GM15510 (cell line): ENCODE measurements around the gene AADAT.

Experiments
- POLR2A ChIP-seq: IDR thresholded peaks from 3 replicates; pipeline ENCODE4 v1.6.1; 2011; ENCODE audit warnings: borderline replicate concordance; ENCODE audit not compliant: insufficient read length; ENCODE audit errors: extremely low read depth

Gene AADAT

DNA sequence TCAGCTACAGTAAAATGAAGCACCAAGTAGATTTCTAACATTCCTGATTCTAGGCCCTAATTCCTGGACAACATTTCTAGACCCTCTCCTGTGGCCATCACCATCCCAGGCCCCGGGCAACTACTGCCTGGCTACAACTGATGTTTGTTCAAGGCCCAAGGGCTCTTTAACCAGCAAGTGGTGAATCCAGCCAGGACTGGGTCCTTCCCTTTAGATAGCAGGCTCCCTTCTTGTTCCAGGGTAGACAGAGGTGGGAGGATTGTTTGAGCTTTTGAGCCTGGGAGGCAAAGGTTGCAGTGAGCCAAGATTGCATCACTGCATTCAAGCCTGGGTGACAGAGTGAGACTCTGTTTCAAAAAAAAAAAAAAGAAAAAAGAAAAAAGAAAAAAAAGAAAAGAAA is 12.7 kb upstream of the AADAT start:
- no peak for TF ChIP-seq POLR2A

DNA sequence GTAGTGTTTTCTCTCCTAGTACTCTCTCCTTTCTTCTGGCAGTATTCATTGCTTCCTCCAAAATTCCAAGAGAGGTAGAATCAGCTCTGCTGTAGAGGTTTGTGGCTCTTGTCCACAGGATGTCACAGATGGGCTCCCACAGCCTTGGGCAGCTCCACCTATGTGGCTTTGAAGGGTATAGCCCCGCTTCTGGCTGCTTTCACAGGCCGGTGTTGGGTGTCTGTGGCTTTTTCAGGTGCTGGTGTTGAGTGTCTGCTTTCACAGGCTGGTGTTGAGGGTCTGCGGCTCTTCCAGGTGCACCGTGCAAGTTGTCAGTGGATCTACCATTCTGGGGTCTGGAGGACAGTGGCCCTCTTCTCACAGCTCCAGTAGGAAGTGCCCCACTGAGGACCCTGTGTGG is 7.9 kb upstream of the AADAT start:
- TF ChIP-seq POLR2A: no peak

DNA sequence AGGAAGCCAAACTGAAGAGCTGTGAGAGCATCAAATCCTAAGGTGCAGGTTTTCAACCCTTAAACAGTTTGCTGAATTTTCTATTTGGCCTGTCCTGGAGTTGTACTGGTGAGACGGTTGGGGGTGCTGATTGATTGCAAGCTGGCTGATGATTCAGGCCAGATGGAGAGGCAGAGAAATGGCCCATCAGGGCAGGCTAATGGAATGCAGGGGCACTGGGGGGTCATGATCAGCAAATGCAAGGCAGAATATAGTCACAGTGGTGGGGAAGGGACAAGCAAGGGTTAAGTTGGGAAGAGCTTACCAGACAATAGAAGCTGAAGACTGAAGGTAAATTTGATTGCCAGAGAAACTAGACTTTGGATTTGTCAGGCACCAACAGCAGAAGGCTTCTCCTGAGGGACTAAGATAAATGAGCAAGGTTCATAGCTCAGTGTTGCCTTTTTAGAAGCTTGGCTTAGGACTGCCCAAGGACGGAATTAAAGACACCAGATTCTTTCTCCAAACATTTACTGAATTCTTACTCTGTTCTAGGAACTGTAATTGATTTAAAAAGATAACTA is 4.3 kb upstream of the AADAT start:
- TF ChIP-seq POLR2A: no peak

DNA sequence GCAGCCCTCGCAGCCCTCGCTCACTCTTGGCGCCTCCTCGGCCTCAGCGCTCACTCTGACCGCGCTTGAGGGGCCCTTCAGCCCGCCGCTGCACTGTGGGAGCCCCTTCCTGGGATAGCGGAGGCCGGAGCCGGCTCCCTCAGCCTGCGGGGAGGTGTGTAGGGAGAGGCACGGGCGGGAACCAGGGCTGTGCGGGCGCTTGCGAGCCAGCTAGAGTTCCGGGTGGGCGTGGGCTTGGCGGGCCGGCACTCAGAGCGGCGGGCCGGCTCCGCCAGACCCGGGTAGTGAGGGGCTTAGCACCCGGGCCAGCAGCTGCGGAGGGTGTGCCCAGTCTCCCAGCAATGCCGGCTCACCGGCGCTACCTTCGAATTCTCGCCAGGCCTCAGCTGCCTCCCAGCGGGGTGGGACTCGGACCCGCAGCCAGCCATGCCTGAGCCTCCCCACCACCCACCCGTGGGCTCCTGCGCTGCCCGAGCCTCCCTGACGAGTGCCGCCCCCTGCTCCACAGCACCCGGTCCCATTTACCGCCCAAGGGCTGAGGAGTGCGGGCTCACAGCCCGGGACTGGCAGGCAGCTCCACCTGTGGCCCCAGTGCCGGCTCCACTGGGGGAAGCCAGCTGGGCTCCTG is 1.4 kb upstream of the AADAT start:
- no peak for TF ChIP-seq POLR2A

DNA sequence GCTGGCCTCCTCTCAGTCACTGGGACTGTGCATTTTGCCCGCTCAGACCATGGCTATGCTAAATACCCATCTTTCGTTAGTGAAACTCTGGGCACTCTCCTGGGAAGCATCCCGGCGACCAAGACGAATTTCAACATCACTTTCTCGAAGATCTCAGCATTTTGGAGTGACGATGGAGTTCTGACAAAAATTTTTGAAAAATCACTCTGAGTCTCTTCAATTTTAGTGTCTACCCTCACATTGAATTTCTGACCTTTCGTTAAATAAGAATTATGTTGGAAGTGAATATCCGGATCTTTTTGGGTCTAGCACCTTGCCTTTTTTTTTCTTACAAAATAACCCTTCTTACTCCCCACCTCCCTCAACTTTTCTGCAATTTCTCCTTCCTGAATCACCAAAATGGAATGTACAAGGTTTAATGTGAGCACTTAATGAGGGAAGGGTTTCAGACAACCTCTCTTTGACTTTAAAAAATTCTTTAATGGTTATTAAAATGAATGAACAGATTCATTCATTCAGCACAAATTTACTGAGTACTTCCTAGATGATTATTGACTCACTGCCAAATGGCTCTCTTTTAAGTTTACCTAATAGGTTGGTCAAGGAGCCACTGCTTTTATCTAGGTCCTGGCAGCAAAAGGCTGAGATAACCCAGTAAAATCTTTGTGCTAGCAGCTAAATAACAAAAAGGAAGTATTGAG is 746 bp upstream of the AADAT start:
- no peak for TF ChIP-seq POLR2A

DNA sequence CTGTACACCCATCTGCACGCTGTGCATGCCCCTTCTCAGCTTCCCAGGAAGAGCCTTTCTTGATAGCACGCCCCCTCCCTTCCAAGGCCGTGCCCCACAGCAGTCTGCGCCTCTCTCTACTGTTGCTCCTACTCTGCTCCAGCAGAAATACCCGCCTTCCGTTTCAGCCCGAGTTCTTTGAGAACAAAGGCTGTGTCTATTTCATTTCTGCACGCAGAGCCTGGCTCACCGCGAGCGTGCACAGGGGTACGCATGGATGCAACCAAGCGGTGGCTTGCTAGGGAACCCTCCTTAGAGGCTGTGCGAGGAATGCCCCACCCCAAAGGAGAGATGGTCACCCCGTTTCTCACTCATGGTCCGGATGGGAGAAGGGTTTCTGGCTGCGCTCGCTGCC is 485 bp downstream of the AADAT start:
- no peak for TF ChIP-seq POLR2A

DNA sequence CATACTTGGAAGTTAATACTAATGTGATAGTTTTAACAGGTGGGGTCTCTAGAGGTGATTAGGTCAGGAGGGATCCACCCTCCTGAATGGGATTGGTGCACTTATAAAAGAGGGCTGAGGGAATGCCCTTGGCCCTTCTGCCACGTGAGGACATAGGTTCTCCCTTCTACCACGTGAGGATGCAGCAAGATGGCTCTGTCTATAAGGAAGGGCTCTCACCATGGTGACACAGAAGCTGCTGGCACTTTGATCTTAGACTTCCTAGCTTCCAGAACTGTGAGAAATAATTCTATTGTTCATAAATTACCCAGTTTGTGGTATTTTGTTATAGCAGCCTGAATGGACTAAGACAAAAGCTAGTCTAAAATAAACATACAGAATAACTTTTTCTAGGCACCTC is 1.0 kb downstream of the AADAT start:
- no peak for TF ChIP-seq POLR2A

DNA sequence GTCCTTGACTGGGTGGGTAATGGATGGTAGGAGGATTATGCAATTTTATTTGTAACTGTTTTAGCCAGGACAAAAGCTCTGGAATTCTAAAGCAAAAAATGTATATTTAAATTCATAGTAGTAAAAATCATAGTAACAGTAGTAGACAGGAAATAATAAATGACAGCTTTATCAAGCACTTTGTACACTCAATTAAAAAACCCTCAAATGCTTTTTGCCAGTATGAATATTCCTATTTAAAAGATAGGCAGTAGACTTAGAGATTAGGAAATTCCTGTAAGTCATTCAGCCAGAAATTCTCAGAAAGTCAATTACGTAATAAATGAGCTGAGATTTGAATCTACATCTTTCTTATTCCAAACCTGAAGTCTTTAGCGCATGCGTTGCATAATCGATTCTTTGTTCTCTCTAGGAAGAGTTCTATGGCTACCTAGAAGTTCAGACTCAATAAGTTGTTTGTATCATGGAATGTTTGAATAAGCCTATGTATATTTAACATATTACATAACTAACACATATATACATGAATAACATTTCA is 2.5 kb downstream of the AADAT start:
- TF ChIP-seq POLR2A: no peak

DNA sequence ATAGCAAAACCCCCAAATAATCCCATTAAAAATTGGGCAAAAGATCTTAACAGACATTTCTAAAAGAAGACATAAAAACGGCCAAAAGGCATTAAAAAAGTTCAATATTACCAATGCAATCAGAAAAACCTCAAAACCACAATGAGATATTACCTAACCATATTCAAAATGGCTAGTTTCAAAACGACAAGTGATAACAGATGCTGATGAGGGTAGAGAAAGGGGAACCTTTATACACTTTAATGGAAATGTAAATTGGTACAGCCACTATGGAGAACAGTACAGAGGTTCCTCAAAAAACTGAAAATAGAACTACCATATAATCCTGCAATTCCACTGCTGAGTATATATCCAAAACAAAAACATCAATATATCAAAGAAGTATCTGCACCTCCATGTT is 6.2 kb downstream of the AADAT start:
- no peak for TF ChIP-seq POLR2A

DNA sequence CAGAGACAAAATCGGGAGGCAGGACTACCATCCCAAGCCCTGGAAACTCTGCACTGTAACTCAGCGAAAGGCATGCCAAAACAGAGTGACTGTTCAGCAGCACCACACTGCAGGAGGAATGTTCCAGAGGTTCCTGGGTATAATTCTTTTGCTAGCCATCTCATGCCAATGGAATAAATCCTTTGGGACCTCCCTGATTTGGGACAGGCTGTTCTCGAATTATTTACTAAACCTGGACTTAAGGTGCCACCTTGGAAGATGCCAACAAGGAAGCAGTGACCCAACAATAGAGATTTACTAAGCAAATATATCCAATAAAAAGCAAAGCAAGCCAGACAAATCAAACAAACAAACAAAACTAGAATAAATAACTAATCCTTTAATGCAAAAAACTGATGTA is 9.3 kb downstream of the AADAT start:
- no peak for TF ChIP-seq POLR2A

DNA sequence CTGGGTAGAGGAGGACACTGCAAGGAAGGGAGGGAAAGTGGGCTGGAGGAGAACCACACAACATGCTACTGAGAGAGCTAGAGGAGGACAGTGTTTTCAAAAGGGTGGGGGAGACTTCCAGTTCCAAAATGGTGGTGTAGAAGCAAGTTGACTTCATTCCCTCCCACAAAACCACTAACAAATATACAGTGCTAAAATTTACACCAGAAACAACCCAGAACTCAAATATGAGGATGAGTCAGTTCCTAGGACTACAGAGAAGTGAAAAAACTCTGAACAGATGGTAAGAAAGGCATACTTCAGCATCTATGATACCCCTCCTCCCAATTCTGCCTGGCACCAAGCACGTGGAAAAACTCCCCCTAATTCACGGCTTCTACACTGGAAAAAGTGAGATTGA is 9.8 kb downstream of the AADAT start:
- no peak for TF ChIP-seq POLR2A

DNA sequence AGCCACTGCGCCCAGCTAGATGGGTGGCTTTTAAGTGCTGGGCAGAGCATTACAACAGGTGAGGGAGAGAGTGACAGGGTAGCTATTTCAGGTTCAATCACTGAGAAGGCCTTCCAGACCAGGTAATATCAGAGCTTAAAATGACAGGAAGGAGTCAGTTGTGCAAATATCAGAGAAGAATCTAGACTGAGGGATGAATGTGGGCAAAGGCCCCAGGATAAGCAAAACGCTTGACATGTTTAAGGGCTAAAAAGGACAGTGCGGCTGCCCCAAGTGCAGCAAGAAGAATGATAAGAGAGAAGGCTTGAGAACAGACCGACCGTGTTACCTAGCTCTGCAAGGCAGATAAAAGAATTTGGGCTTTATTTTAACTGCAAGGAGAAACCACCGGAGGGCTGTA is 18.6 kb downstream of the AADAT start:
- TF ChIP-seq POLR2A: no peak

DNA sequence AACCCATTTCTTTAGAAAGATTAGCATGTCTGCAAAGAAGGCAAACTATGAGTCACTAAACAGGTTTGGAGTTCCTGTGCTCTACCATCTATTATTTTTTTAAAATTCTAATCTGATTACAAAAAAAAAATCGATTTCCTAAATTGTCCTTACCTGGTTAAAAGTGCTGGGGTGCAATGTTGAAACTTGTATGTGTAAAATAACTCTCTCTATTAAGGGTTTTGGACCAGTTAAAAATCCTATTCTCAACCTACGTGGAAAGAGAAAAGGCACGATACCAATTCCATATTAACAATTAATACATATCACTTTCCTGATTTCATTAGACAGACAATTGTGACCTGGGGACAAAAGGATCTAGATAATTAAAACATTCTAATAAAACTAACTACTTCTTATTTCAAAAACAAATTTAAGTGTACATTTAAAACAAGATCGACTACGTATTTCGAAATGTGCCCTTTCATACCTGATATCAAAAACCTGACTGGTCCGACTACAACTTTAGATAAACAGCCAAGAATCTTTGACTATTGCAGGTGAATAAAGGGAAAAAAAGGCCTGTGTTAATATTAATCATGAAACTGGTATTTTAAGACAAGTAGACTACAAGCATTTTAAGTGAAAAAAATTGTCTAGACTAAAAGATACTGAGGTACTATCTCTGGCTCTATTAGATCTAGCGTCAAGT is 21.2 kb downstream of the AADAT start:
- no peak for TF ChIP-seq POLR2A

DNA sequence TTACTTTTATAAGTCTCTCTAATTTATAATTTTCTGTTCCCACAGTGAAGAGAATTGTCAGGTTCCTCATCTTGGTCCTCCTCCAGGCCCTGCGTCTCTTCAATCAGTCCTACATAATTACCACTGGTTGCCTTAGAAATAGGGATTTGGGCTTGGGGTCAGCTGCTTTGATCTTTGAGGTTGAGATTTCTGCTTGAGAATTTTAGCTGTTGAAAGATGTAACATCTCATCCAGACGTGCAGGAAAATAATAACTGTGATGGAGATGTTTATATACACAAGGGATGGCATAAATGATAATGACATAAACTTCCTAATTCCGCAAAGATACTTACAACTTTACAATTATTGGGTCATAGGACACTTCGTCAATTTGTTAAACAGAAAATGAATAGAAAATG is 30.3 kb downstream of the AADAT start:
- no peak for TF ChIP-seq POLR2A

DNA sequence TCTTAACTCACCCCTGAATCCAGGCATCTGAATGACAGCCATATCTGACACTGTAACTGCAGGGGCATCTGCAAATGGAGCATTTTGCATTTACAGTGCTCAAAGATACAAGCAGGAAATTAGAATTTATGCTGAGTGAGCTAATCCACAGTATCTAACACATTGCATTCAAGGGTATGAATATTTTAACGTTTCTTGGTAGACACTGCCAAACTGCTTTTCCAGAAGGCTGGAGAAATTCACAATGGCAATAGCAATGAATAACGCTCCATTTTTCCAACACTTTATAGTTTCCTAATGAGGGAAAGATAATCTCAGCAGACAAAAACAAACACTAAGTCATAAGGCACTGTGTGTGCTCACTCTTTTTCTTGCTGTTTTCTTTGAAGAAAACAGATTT is 30.9 kb downstream of the AADAT start:
- no peak for TF ChIP-seq POLR2A
